ENCODE data around the gene SUB1.
"Not testable (repeated sequence)": the region's sequence is repeated elsewhere in the genome, so short reads cannot be mapped to it uniquely, and the experiment has no call there.

The SUB1 gene

DNA sequence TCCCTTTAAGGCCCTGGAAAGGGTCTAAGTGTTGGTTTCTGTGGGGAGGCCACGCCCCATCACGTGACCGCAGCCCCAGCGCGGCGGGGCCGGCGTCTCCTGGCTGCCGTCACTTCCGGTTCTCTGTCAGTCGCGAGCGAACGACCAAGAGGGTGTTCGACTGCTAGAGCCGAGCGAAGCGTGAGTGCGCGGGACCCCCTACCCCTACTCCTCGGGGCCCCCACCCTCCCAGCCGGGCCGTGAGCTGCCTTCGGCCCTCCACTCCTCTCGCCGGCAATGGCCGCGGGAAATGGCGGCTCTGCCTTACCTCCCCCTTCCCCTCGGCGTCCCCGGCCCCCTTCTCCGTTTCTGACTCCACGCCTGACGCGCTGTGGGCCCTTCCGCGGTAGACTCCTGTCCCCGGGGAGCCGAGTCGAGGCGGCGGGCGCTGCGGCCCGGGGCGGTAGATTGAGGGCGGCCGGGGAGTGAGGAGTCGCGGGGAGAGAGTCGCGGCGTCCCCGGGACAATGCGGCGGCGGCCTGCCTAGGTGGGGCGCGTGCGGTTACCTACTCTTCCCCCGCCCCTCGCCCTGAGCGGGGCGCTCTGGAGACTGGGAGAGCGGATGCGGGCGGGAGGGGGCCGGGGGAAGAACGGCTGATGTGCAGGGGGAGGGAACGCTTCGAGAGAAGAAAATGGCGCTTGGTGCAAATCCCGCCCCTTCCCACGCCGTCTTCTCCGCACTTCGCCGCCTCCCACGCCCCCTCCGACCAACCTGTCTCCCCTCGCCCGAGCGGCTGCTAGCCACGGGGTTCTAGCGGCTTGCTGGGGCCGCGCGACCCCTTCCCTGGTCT, at the start of gene SUB1:
TSS of gene SUB1 (plus strand) at position 112 of the 830 bp plus-strand sequence. CDS start 2,956 bp downstream, outside the sequence.
- DNase-seq (ENCODE audit: low spot score): peak; percentile 77

DNA sequence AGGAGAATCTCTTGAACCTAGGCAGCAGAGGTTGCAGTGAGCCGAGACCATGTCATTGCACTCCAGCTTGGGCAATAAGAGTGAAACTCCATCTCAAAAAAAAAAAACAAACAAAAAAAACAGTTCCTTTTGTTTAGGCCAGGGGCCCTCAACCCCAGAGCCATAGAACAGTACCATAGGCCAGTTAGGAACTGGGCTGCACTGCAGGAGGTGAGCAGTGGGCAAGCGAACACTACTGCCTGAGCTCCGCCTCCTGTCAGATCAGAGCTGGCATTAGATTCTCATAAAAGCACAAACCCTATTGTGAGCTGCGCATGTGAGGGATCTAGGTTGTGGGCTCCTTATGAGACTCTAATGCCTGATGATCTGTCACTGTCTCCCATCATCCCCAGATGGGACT, 49.1 kb upstream of the SUB1 start:
- no peak for DNase-seq (ENCODE audit: low spot score)

DNA sequence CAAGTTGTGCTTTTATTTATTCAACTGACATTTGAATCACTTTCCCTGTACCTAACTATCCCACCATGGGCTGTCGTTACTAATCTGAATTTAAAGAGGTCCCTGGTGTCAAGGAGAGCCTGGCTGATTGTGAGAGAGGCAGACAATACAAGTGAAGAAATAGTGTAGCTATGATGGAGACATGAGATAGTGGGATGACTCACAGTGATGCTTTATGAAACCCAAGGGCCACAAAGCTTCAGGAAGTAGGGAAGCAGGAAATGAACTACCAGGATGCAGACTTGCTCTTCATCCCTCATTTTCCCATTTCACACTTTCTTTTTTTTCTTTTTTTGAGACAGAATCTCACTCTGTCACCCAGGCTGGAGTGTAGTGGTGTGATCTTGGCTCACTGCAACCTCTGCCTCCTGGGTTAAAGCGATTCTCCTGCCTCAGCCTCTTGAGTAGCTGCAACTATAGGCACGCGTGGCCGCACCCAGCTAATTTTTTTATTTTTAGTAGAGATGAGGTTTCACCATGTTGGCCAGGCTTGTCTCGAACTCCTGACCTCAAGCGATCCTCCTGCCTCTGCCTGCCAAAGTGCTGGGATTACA, 47.8 kb upstream of the SUB1 start:
- not testable (repeated sequence) for DNase-seq (ENCODE audit: low spot score)

DNA sequence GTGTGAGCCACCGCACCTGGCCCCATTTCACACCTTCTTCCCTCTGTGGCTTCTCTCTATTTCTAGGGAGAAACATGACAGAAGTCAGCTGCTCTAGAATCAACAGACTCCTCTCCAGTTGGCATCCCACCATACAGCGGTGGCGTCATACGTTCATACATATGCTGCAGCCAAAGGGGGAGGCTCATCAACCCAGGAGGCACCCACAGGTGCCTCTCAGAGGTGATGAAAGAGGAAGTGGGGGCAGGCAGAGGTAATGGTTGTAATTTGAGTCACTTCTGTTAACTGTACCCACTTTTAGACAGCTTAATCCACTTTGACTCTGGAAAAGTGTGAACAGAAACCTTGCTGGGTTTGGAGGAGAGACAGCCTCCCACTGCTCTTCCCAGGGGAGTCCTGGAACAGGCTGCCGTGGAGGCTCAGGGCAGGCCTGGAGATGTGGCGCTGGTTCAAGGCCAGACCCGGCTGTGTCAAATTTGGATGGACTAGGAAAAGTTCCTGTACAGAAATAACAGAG, 47.3 kb upstream of the SUB1 start:
- DNase-seq (ENCODE audit: low spot score): no peak

DNA sequence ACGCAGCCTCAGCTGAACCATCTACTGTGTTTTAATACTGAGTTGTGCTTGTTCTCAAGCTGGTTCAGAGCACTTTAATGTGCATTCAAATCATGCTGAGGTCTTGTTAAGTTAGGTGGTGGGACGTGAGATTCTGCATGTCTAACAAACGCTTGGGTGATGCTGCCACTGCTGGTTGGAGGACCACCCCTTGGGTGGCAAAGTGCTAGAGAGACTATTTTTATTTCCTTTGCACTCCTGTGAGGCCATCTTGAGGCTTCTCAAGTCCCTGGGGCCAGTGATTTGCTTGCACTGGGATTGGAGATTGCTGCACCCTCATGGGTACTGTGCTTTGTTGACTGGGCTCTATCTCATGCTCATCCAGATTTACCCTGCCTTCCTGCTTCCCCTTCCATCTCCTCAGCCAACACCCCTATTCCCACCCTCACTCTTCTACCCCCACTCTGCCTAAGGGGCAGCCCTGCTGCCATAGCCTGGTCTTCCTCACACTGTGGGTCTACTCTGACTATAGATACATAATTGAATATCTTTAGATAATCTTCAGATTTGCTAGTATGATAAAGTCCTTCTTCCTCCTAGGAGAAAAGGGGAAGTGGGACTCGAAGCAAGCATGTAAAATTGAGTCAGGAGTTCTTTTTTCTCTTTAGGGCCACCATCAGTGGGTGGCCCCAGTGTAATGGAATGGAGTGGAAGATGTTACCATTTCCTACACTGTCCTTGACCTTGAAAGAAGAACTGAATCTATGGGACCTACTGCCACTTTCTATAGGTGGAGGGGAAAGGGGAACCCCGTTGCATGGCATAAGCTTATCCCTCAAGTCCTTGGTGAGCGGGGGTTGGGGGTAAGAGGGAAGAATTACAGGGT, 45.1 kb upstream of the SUB1 start:
- no peak for DNase-seq (ENCODE audit: low spot score)

DNA sequence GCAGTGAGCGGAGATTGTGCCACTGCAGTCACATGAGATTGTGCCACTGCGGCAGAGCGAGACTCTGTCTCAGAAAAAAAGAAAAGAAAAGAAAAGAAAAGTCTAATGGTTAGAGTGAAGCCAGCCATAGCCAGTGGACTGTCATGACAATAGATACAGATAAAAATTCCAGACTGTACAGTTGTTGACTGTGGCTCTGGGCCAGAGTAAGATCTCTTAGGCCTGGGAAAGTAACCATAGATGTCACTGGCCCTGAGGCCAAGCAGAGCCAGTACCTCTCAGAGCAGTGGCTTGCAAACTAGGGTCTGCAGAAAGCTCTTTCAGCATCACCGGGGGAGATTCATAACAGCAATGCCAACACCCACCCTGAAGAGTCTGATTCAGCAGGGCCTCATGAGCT, 44.1 kb upstream of the SUB1 start:
- DNase-seq (ENCODE audit: low spot score): no peak

DNA sequence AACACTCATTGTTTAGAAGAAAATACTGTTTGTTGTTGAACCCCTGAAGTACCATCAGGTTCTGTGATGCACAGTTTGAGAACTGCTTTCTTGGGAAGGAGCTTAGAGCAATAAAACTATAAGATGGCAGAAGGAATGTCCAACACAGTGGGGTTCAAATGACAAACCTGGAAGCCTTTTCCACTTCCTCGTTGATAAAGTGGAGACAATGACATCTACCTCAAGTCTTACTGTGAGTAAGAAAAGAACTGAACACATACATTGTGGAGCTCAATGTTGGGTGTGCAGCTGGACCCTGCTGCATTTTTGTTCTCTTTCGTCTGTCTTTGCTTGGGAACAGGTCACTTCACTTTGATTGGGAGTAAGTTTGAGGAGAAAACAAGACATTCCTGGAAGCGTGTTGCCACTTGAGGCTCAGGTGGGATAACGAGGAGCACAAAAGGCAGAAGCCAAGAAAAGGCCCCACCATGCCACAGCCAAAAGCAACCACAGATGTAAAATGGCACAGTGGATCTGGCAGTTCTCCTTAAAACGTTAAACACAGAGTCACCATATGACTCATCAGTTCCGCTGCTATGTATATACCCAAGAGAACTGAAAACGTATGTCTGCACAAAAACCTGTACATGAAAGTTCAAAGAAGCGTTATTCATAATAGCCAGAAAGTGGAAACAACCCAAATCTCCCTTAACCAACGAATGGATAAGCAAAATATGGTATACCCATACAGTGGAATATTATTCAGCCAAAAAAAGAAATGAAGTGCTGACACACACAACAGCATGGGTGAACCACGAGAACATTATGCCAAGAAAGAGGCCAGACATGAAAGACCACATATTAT, 42.9 kb upstream of the SUB1 start:
- no peak for DNase-seq (ENCODE audit: low spot score)

DNA sequence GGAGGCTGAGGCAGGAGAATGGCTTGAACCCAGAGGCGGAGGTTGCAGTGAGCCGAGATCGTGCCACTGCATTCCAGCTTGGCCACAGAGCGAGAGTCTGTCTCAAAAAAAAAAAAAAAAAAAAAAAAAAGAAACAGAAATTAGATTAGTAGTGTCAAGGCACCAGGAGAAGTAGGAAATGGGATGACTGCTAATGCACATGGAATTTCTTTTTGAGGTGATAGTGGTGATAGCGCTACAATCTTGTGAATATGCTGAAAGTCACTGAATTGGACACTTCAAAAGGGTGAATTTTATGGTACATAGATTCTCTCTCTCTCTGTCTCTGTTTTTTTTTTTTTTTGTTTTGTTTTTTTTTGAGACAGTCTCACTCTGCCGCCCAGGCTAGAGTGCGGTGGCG, 42.1 kb upstream of the SUB1 start:
- DNase-seq (ENCODE audit: low spot score): no peak

DNA sequence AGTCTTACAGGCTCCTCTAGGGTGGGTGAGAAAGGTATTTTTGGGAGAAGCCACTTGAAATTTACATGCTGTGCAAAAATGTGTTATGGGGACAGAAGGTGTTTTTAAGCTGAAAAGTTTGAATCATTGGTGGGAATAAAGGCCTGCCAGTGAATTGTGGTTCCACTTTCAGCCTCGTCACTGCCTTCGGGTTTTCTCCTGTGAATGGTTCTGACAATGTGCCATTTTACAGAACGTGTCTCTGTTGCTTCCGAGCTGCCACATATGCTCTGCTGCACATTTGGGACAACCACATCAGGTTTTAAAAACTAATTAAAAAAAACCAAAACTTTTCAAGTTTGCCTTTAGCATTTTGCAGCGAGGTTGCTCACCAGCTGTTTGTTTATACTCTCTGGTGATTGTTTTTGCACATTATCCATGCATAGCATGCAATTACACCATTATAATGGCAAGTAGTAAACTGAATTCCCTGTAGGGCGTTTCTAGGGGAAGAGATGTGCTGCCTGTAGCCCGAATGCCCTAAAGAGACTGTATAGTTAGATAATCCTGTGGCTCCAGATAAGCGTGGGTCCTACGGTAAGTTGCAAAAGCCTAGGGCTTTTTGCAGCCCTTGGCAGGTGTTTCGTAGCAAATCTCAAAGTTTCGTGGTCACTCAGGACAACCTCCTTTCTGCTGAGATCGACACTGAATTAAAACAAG, 40.1 kb upstream of the SUB1 start:
- no peak for DNase-seq (ENCODE audit: low spot score)

DNA sequence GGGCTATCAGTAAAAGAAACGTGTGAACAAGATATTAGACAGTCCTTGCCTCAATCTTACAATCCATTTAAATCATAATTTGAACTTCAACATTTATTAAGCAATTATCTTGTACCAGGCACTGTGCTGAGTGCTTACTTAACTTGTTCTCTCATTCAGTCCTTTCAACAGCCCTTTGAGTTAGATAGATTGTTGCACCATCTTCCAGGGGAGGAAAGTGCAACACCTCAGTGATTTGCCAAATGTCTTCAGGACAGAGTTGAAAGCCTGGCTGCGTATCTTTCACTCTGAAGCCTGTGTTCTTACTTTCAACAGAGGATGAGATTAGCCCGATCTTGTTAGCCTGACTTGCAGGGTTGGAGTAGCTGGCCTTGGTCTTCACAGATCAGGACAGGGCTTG, 34.2 kb upstream of the SUB1 start:
- DNase-seq (ENCODE audit: low spot score): no peak

DNA sequence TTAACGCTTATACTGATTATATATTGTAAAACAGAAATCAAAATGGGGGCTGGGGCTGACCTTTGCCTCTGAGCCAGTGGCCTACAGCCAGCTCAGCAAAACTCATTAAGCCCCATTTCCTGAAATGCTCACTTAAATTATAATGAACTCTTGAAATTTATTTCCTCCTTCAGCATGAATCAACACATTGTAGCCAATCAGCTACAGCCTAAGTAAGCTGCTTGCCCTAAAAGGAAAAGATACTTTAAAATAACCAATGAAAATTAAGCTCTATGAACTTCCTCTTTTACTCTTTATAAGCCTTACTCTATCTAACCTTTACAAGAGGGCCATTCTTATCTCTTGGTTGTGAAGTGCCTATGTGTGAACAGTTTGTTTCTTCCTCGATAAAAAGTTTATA, 33.5 kb upstream of the SUB1 start:
- no peak for DNase-seq (ENCODE audit: low spot score)

DNA sequence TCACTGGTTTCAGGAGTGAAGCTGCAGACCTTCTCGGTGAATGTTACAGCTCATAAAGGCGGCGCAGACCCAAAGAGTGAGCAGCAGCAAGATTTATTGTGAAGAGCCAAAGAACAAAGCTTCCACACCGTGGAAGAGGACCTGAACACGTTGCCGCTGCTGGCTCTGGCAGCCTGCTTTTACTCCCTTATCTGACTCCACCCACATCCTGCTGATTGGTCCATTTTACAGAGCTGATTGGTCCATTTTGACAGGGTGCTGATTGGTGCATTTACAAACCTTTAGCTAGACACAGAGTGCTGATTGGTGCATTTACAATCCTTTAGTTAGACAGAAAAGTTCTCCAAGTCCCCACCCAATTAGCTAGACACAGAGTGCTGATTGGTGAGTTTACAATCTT, 32.9 kb upstream of the SUB1 start:
- not testable (repeated sequence) for DNase-seq (ENCODE audit: low spot score)

DNA sequence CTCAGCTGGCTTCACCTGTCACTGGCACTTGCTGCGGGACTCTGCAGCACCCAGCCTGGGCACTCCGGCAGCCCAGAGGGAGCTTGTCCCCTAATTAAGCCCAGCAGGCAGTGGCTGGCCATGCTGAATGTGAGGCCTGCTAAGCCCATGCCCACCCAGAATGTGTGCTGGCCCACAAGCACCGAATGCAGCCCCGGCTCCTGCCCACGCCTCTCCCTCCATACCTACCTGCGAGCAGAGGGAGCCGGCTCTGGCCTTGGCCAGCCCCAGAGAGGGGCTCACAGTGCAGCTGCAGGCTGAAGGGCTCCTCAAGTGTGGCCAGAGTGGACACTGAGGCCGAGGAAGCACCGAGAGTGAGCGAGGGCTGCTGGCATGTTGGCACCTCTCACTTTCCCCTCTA, 32.4 kb upstream of the SUB1 start:
- DNase-seq (ENCODE audit: low spot score): no peak

DNA sequence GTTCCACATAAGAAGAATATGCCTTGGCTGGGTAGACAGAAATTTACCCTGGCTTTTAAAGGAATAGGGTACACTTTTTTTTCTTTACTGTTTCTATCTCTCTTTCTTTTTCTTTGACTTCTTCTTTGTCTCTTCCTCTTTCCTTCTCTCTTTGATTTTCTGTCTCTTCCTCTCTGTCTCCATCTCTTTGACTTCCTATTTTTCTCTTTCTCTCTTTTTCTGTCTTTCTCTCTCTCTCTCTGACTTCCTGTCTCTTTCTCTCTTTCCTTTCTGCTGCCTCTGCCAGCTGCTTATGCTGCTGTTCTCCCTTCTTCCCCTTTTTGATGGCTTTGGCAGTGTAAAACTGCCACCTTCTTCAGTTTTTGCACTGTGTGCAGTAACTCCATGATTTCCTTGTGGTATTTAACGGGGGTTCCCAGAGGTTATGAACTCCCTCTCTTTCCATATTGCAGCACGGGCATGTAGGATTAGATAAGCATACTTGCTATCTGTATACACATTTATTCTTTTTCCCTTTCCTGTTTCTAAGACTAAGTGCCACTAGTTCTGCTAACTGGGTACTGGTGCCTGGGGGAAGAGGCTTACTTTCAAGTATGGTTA, 31.1 kb upstream of the SUB1 start:
- DNase-seq (ENCODE audit: low spot score): not testable (repeated sequence)

DNA sequence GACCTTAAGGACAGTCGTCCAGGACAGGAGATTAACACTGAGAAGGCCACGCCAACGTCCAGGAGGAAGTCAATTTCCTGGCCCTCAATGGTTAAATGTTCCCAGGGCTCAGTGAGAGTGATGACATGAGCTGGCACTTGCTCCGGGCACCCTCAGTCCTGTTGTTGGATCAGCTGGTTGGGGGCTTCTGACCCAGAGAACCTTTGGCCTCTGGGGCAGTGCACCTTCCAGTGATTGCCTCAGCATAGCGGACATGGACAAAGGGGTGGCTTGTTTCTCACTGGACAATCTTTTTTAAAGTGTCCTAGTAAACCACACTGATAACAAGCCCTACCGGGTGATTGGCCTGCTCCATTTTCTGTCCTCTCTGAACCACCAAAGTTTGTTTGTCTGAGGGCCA, 28.8 kb upstream of the SUB1 start:
- DNase-seq (ENCODE audit: low spot score): not testable (repeated sequence)

DNA sequence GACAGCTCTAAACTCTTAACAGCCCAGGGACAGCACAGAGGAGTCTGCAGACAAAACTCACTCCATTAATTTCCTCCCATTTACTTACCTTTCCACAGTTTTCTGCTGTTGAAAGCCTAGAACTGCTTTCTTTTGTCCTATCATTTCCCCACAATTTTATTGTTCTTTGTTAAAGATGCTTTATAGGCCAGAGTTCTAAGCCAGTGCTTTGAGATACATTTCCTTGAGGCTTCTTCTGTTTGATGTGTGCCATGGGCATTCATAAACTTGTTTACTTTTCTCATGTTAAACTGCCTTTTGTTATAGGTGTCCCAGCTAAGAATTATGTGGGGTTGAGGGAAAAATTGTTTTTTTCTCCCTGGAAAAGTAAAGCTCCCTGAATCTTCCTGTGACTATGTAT, 25.9 kb upstream of the SUB1 start:
- DNase-seq (ENCODE audit: low spot score): no peak

DNA sequence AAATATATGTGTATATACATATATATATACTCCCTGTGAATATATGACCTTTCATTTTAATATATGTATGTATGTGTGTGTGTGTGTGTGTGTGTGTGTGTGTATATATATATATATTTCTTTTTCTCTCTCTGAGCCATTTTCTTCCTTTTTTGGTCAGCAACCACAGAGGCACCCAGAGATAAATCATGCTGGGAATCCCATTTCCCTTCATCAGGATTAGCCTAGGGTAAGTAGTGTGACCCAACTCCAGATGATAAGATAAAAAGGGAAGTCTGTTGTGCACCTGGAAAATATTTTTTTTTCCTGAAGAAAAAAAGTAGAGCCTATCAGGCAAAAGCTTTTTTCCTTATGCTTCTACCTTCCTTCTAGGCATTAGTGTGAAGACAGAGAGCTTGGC, 25.4 kb upstream of the SUB1 start:
- no peak for DNase-seq (ENCODE audit: low spot score)

DNA sequence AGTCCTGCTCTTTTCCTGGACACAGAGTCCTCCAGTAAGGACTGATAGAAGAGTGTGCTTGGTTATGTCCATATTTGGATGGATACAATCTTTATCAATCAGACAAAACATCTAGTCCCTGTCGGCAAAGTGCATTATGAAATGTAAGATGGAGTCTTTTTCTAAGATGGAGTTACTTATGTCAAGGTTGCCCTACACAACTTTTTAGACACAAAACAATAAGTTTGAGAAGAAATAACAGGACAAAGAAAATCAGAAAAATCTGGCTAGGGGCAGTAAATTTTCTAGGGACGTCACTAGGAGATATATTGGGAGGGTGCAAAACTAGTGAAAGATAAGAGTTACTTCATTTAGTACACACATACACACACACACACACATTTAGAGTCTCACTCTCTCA, 23.3 kb upstream of the SUB1 start:
- DNase-seq (ENCODE audit: low spot score): no peak

DNA sequence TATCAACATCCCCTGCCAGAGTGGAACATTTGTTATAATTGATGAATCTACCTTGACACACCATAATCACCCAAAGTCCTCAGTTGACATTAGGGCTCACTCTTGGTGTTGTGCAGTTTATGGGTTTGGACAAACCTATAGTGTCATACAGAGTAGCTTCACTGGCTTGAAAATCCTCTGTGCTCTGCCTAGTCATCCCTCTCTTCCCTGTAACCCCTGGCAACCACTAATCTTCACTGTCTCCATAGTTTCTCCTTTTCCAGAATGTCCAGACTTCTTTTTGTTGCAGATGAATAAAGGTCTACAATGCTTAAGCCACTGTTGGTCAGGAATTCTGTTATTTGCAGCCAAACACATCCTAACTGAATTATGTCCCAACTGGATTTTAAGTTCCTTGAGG, 22.5 kb upstream of the SUB1 start:
- DNase-seq (ENCODE audit: low spot score): no peak

DNA sequence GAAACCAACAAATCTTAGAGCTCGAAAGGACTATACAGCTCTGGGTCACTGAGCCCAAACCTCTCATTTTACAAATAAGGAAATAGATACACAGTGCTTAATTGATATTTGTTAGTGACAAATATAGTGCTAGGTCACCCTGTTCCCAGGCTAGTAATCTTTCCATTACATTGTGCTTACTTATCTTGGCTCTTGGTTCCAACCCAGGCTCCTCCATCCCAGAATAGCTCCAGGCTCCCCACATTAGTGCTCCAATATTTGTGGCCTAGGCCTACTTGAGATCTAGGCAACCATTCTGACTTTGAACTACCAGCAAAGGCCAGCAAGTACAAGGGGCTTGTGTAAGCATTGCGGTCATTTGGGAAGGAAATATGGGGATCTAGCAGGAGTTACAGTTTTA, 21.7 kb upstream of the SUB1 start:
- no peak for DNase-seq (ENCODE audit: low spot score)

DNA sequence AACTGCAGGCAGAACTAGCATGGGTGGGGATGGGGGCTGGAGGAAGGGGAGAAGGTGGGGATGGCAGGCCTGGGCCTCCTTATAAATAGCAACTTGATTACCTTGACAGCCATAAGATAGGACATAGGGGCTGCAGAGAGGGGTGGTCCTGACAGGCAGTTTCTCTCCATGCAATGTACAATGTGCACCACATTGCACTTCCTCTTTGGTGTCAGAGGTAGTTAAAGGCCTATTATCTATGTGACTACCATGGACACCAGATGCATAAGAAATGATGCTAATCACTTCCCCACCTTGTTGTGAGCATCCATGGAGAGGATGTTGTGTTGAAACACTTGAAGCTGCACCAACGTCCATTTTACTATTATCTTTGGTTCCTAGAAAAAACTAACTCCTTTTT, 20.2 kb upstream of the SUB1 start:
- DNase-seq (ENCODE audit: low spot score): no peak
